A673 (cell line): ENCODE measurements around the gene HOXA4. TPM values are rescaled to one million over a fixed set of nuclear protein-coding genes. Genes with fewer than 3 reads are reported as not detected.

Source experiments
- BruUV-seq: library from RNA; stranded (reverse); fragments of 400-500 nt; replicated peaks from 2 replicates; lab custom pipeline; 2021; lab: Mats Ljungman, UMichigan
- CTCF ChIA-PET: fragments of 300-600 bp; sonication (Branson Sonifier 250); formaldehyde crosslinking; loops from one replicate; lab custom pipeline; 2022; ENCODE audit warnings: antibody characterized with exemption; lab: Charles Lee
- POLR2A ChIA-PET: fragments of 300-600 bp; sonication (Branson Sonifier 250); formaldehyde crosslinking; loops from one replicate; lab custom pipeline; 2022; ENCODE audit warnings: antibody characterized with exemption; ENCODE audit not compliant: low non-redundant PET; lab: Charles Lee
- DNase-seq: peaks from one replicate; pipeline ENCODE4 v3.0.0-alpha.2; 2015; ENCODE audit warnings: low spot score
- H3K27ac ChIP-seq: fragments of 200-600 bp; sonication (generic); 2 replicates; pipeline ENCODE4 v1.5.1; 2016; ENCODE audit warnings: mixed run types, low read depth, mild to moderate bottlenecking, mixed read lengths, antibody characterized with exemption, low read length; ENCODE audit not compliant: poor library complexity, severe bottlenecking
- H3K27me3 ChIP-seq: fragments of 200-600 bp; sonication (generic); replicated peaks from 2 replicates; pipeline ENCODE4 v1.6.1; 2017; ENCODE audit warnings: mixed run types, low read depth, mild to moderate bottlenecking, mixed read lengths, antibody characterized with exemption, low read length; ENCODE audit not compliant: insufficient read depth, poor library complexity
- H3K36me3 ChIP-seq: fragments of 200-600 bp; sonication (generic); 2 replicates; pipeline ENCODE4 v1.6.1; 2016; ENCODE audit warnings: mixed run types, mild to moderate bottlenecking, mixed read lengths, antibody characterized with exemption, low read length; ENCODE audit not compliant: insufficient read depth, poor library complexity, severe bottlenecking
- H3K4me1 ChIP-seq: fragments of 200-600 bp; sonication (generic); 2 replicates; pipeline ENCODE4 v1.6.1; 2017; ENCODE audit warnings: mixed run types, mild to moderate bottlenecking, mixed read lengths, antibody characterized with exemption, low read length; ENCODE audit not compliant: insufficient read depth, poor library complexity, severe bottlenecking
- H3K4me3 ChIP-seq: fragments of 200-600 bp; sonication (generic); 2 replicates; pipeline ENCODE4 v1.5.1; 2016; ENCODE audit warnings: low read depth, mixed run types, mild to moderate bottlenecking, mixed read lengths, low read length; ENCODE audit not compliant: poor library complexity, severe bottlenecking
- H3K9me3 ChIP-seq: fragments of 200-600 bp; sonication (generic); 2 replicates; pipeline ENCODE4 v1.6.1; 2016; ENCODE audit warnings: mixed run types, low read depth, mild to moderate bottlenecking, mixed read lengths, antibody characterized with exemption, low read length; ENCODE audit not compliant: poor library complexity, severe bottlenecking
- CTCF ChIP-seq: fragments of 300-800, 200-600 bp; sonication (generic); conservative IDR thresholded peaks from 2 replicates; pipeline ENCODE4 v1.5.1; 2017; ENCODE audit warnings: low read depth, mild to moderate bottlenecking, antibody characterized with exemption, low read length, moderate library complexity, mixed read lengths
- EZH2 ChIP-seq: fragments of 200-600 bp; sonication (generic); IDR thresholded peaks from 2 replicates; pipeline ENCODE4 v1.6.1; 2017; ENCODE audit warnings: borderline replicate concordance, low read depth, mild to moderate bottlenecking, mixed read lengths, antibody characterized with exemption, low read length; ENCODE audit not compliant: poor library complexity, severe bottlenecking
- intact Hi-C: fragments of 100-400 bp; cut with micrococcal nuclease; formaldehyde crosslinking; loops from one replicate; pipeline ENCODE4 v1.10.0; 2022; ENCODE audit not compliant: unreplicated experiment
- total RNA-seq: library from RNA; stranded (reverse); gene quantifications from 2 replicates; pipeline ENCODE4 v1.2.3, GENCODE V29; 2021

HOXA4 gene
- total RNA-seq, 1 experiment from 2014 or later, result not detected

- H3K27ac ChIP-seq, result no peak overlapping the region
- TF ChIP-seq CTCF, result no peak
- TF ChIP-seq EZH2, result no peak
- H3K9me3 ChIP-seq, result no peaks in the 10 kb centered on the region
- intact Hi-C loops, result loop anchor here (10.0 kb wide), 1 partner anchor 1273 kb away; no protein-coding TSS in a partner anchor
- POLR2A ChIA-PET, result no interaction called here
- BruUV-seq, result no TSS peak
- peaks cover 88% of the 10 kb centered on the region for H3K27me3 ChIP-seq
- H3K4me1 ChIP-seq, result no peaks in the 10 kb centered on the region
- CTCF ChIA-PET, result no interaction called here
- no peak for DNase-seq
- H3K36me3 ChIP-seq, result no peaks in the 10 kb centered on the region
- H3K4me3 ChIP-seq, result no peak overlapping the region
Measured at GRCh38 chr7:27167916-27168264, 37.3 kb upstream of the HOXA4 start.

- Histone ChIP-seq H3K27ac (no peak overlapping the region), H3K4me3 (no peak overlapping the region), H3K4me1 (no peaks in the 10 kb centered on the region), H3K36me3 (no peaks in the 10 kb centered on the region), H3K27me3 (peaks cover 83% of the 10 kb centered on the region), H3K9me3 (no peaks in the 10 kb centered on the region)
- CTCF ChIA-PET, result no interaction called here
- no peak for DNase-seq
- TF ChIP-seq CTCF, result no peak
- intact Hi-C loops, result loop anchor here (10.0 kb wide), 1 partner anchor 1272 kb away; no protein-coding TSS in a partner anchor
- POLR2A ChIA-PET, result no interaction called here
- no TSS peak for BruUV-seq
Measured at GRCh38 chr7:27166531-27167505, 36.3 kb upstream of the HOXA4 start.

- ChIA-PET CTCF (no interaction called here), POLR2A (no interaction called here)
- Histone ChIP-seq H3K9me3 (no peaks in the 10 kb centered on the region), H3K27me3 (peaks cover 75% of the 10 kb centered on the region), H3K4me3 (no peak overlapping the region), H3K36me3 (no peaks in the 10 kb centered on the region), H3K27ac (no peak overlapping the region), H3K4me1 (no peaks in the 10 kb centered on the region)
- TF ChIP-seq EZH2, result no peak
- TF ChIP-seq CTCF, result no peak
- DNase-seq, result no peak
- BruUV-seq, result no TSS peak
- intact Hi-C loops, result loop anchor here (10.0 kb wide), 1 partner anchor 1271 kb away; no protein-coding TSS in a partner anchor
Measured at GRCh38 chr7:27165996-27166530, 35.5 kb upstream of the HOXA4 start.
